Vagina (tissue), 2 donors: Measurements from ENCODE around the gene GYPC.

Experiments used
- CTCF ChIP-seq, 3 experiments: fragments of 450-650 bp in 2 of 3; fragments of 200-600 bp in 1 of 3; sonication (generic) in 1 of 3; IDR thresholded peaks; one replicate each; pipeline ENCODE4 v1.5.1; 2017 to 2019; ENCODE audit warnings: antibody characterized with exemption in 3 of 3, mild to moderate bottlenecking in 2 of 3, moderate library complexity in 2 of 3
- POLR2A ChIP-seq, 2 donors: fragments of 450-650 bp; IDR thresholded peaks; one replicate each; pipeline ENCODE4 v1.6.1; 2017; ENCODE audit warnings: antibody characterized with exemption in 2 of 2, mild to moderate bottlenecking in 2 of 2, moderate library complexity in 2 of 2

GRCh38 chr2:126653109-126653508, 2.8 kb upstream of the GYPC start:
- TF ChIP-seq POLR2A (IDR thresholded peaks at IDR 0.05) (no peak), CTCF (IDR thresholded peaks at IDR 0.05) (no peak)
